ENCODE results near the gene PPP1CB.
"Not testable (repeated sequence)": the region's sequence is repeated elsewhere in the genome, so short reads cannot be mapped to it uniquely, and the experiment has no call there.

PPP1CB gene

GRCh38 chr2:28780496-28780895 lies 28.9 kb downstream of the PPP1CB start:
- DNase-seq, result no peak

- no peak for DNase-seq
These were observed 30.8 kb downstream of the PPP1CB start for GRCh38 chr2:28782423-28782822.

GRCh38 chr2:28784570-28784969 lies 32.9 kb downstream of the PPP1CB start:
- DNase-seq, result not testable (repeated sequence)

- no peak for DNase-seq
These were observed 45.0 kb downstream of the PPP1CB start for GRCh38 chr2:28796620-28797019.

- peak; percentile 40 for DNase-seq
These were observed 50.1 kb downstream of the PPP1CB start for GRCh38 chr2:28801726-28802125.

GRCh38 chr2:28802975-28803429 lies 51.4 kb downstream of the PPP1CB start:
- DNase-seq, result peak; percentile 49

- DNase-seq, result no peak
These were observed 58.3 kb downstream of the PPP1CB start for GRCh38 chr2:28809927-28810326.

GRCh38 chr2:28810384-28811285 lies 59.0 kb downstream of the PPP1CB start, which contains the start of gene SPDYA:
Gene SPDYA (plus strand): TSS chr2:28810834. CDS start chr2:28816015, 5,181 bp downstream.
- DNase-seq, result peak; percentile 52

GRCh38 chr2:28818053-28818452 lies 66.4 kb downstream of the PPP1CB start:
- no peak for DNase-seq

- DNase-seq, result peak; percentile 39
These were observed 69.8 kb downstream of the PPP1CB start for GRCh38 chr2:28821295-28821958.

- DNase-seq, result no peak
These were observed 70.4 kb downstream of the PPP1CB start for GRCh38 chr2:28822036-28822435.

- no peak for DNase-seq
These were observed 72.6 kb downstream of the PPP1CB start for GRCh38 chr2:28824207-28824606.

GRCh38 chr2:28824870-28825269 lies 73.2 kb downstream of the PPP1CB start:
- no peak for DNase-seq

GRCh38 chr2:28828382-28828781 lies 76.8 kb downstream of the PPP1CB start:
- DNase-seq, result no peak

GRCh38 chr2:28833740-28834470 lies 82.3 kb downstream of the PPP1CB start:
- DNase-seq, result no peak

- DNase-seq, result no peak
These were observed 84.2 kb downstream of the PPP1CB start for GRCh38 chr2:28835781-28836180.

GRCh38 chr2:28838971-28839370 lies 87.3 kb downstream of the PPP1CB start:
- DNase-seq, result no peak

GRCh38 chr2:28842042-28842441 lies 90.4 kb downstream of the PPP1CB start:
- DNase-seq, result no peak
